SK-N-SH (cell line): Measurements from ENCODE around the gene MYADML2. TPM values are rescaled to one million over a fixed set of nuclear protein-coding genes. Genes with fewer than 3 reads are reported as not detected.
"Not testable (repeated sequence)": the region's sequence is repeated elsewhere in the genome, so short reads cannot be mapped to it uniquely, and the experiment has no call there.

Experiments used
- CTCF ChIA-PET: fragments of 300-600, 350-600 bp; formaldehyde crosslinking; extraction: SDS; loops from one replicate; lab custom pipeline; 2021; lab: Yijun Ruan, JAX
- POLR2A ChIA-PET: fragments of 350-600 bp; sonication (Branson Sonifier 250); formaldehyde crosslinking; extraction: SDS; loops from one replicate; lab custom pipeline; 2020; ENCODE audit warnings: antibody characterized with exemption, inconsistent platforms; lab: Yijun Ruan, JAX
- DNase-seq: peaks from one replicate; pipeline ENCODE4 v3.0.0; 2012
- H2AFZ ChIP-seq: fragments of 200-600 bp; sonication (generic); 2 replicates; pipeline ENCODE4 v1.8.1; 2016; ENCODE audit warnings: antibody characterized with exemption, mild to moderate bottlenecking, low read depth
- H3F3A ChIP-seq: fragments of 200-600 bp; sonication (generic); replicated peaks from 2 replicates; pipeline ENCODE3; 2016; ENCODE audit warnings: antibody characterized with exemption, mild to moderate bottlenecking; ENCODE audit not compliant: insufficient read depth
- H3K27ac ChIP-seq, 2 experiments: fragments of 200-500 bp in 1 of 2; fragments of 200-600 bp in 1 of 2; sonication (Bioruptor generic) in 1 of 2; sonication (generic), shearing (Covaris generic) in 1 of 2; 2 replicates each; pipeline versions ENCODE4 v1.5.1 to v1.6.1; 2014 to 2016; ENCODE audit warnings: low read depth in 2 of 2, inconsistent platforms in 1 of 2, low read length in 1 of 2, mild to moderate bottlenecking in 1 of 2, mixed read lengths in 1 of 2
- H3K27me3 ChIP-seq: fragments of 200-600 bp; sonication (generic), shearing (Covaris generic); 2 replicates; pipeline ENCODE4 v1.6.1; 2016; ENCODE audit warnings: mixed run types; ENCODE audit not compliant: insufficient read depth
- H3K36me3 ChIP-seq, 2 experiments: fragments of 200-500 bp in 1 of 2; fragments of 200-600 bp in 1 of 2; sonication (Bioruptor generic) in 1 of 2; sonication (generic) in 1 of 2; replicated peaks in 1 of 2; 2 replicates each; pipeline versions ENCODE3 to v1.5.1; 2014 to 2016; ENCODE audit warnings: low read length in 1 of 2, mild to moderate bottlenecking in 1 of 2; ENCODE audit not compliant: insufficient read depth in 2 of 2, control insufficient read depth in 1 of 2
- H3K4me1 ChIP-seq, 2 experiments: fragments of 200-500 bp in 1 of 2; fragments of 200-600 bp in 1 of 2; sonication (Bioruptor generic) in 1 of 2; sonication (generic), shearing (Covaris generic) in 1 of 2; 2 replicates each; pipeline versions ENCODE4 v1.5.1 to v1.6.1; 2014 to 2016; ENCODE audit warnings: low read depth in 1 of 2, low read length in 1 of 2, mixed run types in 1 of 2; ENCODE audit not compliant: insufficient read depth in 2 of 2, control insufficient read depth in 1 of 2
- H3K4me2 ChIP-seq: fragments of 200-600 bp; sonication (generic), shearing (Covaris generic); 2 replicates; pipeline ENCODE4 v1.6.1; 2017; ENCODE audit warnings: mixed run types
- H3K4me3 ChIP-seq, 2 experiments: fragments of 200-500 bp in 1 of 2; fragments of 200-600 bp in 1 of 2; sonication (Bioruptor generic) in 1 of 2; sonication (generic), shearing (Covaris generic) in 1 of 2; 2 replicates each; pipeline versions ENCODE4 v1.5.1 to v1.8.1; 2014 to 2016; ENCODE audit warnings: low read depth in 2 of 2, inconsistent platforms in 1 of 2, low read length in 1 of 2, mild to moderate bottlenecking in 1 of 2, mixed read lengths in 1 of 2, moderate library complexity in 1 of 2
- H3K79me2 ChIP-seq: fragments of 200-600 bp; sonication (generic); 2 replicates; pipeline ENCODE4 v1.8.1; 2017; ENCODE audit warnings: mild to moderate bottlenecking; ENCODE audit not compliant: insufficient read depth
- H3K9ac ChIP-seq: fragments of 200-600 bp; sonication (generic); 2 replicates; pipeline ENCODE4 v1.6.1; 2017; ENCODE audit warnings: mixed run types
- H3K9me2 ChIP-seq: fragments of 200-600 bp; sonication (generic); 2 replicates; pipeline ENCODE4 v1.6.1; 2017; ENCODE audit warnings: mixed run types
- H3K9me3 ChIP-seq: fragments of 200-600 bp; sonication (generic); 2 replicates; pipeline ENCODE4 v1.6.1; 2017; ENCODE audit warnings: mixed run types, mild to moderate bottlenecking, moderate library complexity
- H4K20me1 ChIP-seq: fragments of 200-600 bp; sonication (generic); 2 replicates; pipeline ENCODE4 v1.6.1; 2017; ENCODE audit warnings: mild to moderate bottlenecking, mixed run types; ENCODE audit not compliant: insufficient read depth
- EZH2phosphoT487 ChIP-seq: fragments of 200-600 bp; sonication (generic); IDR thresholded peaks from 2 replicates; pipeline ENCODE4 v1.6.1; 2017; ENCODE audit warnings: low read depth, mixed run types, mild to moderate bottlenecking, antibody characterized with exemption, moderate library complexity, borderline replicate concordance
- POLR2AphosphoS5 ChIP-seq: IDR thresholded peaks from 2 replicates; pipeline ENCODE4 v1.6.1; 2012; ENCODE audit warnings: low read depth, low read length
- RAD21 ChIP-seq: IDR thresholded peaks from 2 replicates; pipeline ENCODE4 v1.6.1; 2012; ENCODE audit warnings: mild to moderate bottlenecking, low read length
- WGBS: methylation state at CpG from one replicate; pipeline ENCODE4 v1.1.6; 2017; ENCODE audit warnings: low lambda C conversion rate; 5-methylcytosine and 5-hydroxymethylcytosine counted together
- polyA plus RNA-seq, 3 experiments: library from polyadenylated mRNA; depleted of rRNA; stranded (reverse); fragments of >200 nt; gene quantifications; 2 replicates each; pipeline ENCODE4 v1.2.3, GENCODE V29; 2012
- TF ChIP-seq, protein P1 (sequence below): fragments of 200-600 bp; sonication (generic); IDR thresholded peaks from 2 replicates; pipeline ENCODE4 v1.6.1; 2017; ENCODE audit warnings: antibody characterized with exemption, mild to moderate bottlenecking, moderate library complexity

Gene MYADML2
- polyA plus RNA-seq, 1 of the 3 experiments (the other 2 are of a cell fraction), result not detected

DNA sequence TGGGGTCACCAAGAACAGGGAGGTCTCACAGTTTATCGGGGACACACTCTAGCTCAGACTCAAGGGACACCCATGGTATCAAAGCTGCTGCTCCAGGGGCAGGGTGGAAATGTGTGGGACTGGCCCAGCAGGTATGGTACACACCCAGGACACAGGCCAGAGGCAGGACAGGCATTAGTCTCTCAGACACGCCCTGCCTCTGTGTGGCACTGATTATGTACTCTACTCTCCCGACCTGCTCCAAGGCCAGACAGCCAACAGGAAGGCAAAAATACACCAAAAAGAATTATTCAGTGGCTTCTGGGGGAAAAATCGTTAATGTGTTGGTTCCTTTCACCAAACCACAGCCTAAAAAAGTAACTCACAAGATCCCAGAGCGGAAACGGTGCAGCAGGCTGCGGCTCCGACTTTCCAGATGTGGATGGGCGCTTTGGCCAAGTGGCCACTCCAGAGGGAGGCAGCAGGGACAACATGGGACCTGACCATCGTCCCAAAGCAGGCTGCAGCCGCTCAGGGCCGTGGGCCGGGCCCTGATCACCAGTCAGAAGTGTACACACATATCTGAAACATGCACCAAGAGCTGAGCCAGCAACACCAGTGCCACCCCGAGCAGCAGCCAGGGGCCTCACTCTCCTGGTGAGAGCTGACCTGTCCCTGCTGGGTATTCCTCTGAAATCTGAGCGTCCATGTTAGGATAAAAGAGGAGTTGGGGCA lies 28.0 kb downstream of the MYADML2 start:
- CTCF ChIA-PET, result interaction anchor here (2.9 kb wide), 1 partner anchor 49 kb away, joined by 10 read pairs; no protein-coding TSS in a partner anchor
- H3K36me3 ChIP-seq, result peaks cover 17 to 63% of the 10 kb centered on the region in 2 experiments
- DNase-seq, result no peak

GRCh38 chr17:81918333-81918669 lies 28.7 kb downstream of the MYADML2 start:
- not testable (repeated sequence) for H3K27me3 ChIP-seq
- CTCF ChIA-PET, result interaction anchor here (1.0 to 2.4 kb wide), 3 partner anchors 13 to 49 kb away, joined by 3 to 14 read pairs (median 8); partner anchors contain the start of gene NPB
- H3K79me2 ChIP-seq, result peaks cover 77% of the 10 kb centered on the region
- peaks cover 23% of the 10 kb centered on the region for H3F3A ChIP-seq
- TF ChIP-seq, protein P1, sequence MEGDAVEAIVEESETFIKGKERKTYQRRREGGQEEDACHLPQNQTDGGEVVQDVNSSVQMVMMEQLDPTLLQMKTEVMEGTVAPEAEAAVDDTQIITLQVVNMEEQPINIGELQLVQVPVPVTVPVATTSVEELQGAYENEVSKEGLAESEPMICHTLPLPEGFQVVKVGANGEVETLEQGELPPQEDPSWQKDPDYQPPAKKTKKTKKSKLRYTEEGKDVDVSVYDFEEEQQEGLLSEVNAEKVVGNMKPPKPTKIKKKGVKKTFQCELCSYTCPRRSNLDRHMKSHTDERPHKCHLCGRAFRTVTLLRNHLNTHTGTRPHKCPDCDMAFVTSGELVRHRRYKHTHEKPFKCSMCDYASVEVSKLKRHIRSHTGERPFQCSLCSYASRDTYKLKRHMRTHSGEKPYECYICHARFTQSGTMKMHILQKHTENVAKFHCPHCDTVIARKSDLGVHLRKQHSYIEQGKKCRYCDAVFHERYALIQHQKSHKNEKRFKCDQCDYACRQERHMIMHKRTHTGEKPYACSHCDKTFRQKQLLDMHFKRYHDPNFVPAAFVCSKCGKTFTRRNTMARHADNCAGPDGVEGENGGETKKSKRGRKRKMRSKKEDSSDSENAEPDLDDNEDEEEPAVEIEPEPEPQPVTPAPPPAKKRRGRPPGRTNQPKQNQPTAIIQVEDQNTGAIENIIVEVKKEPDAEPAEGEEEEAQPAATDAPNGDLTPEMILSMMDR, result peak; percentile 9; the same call in 1 of the 2 replicates
- TF ChIP-seq, all 33 proteins: peak for 1; not testable (repeated sequence) for 32
- H3K9ac ChIP-seq, H3K9me2 ChIP-seq, POLR2A ChIA-PET, DNase-seq, H3K9me3 ChIP-seq, H3K4me2 ChIP-seq, H2AFZ ChIP-seq: not testable (repeated sequence)
- Histone ChIP-seq H4K20me1 (peaks cover 70% of the 10 kb centered on the region), H3K4me1 (peaks cover 7 to 21% of the 10 kb centered on the region in 2 experiments; a peak in 3 of 4 replicates), H3K4me3 (peak overlapping the region; percentile 89 to 100; a peak in 2 of 4 replicates), H3K36me3 (peaks cover 17 to 70% of the 10 kb centered on the region in 2 experiments), H3K27ac (peak overlapping the region in 1 of 2 experiments; percentile 71; a peak in 2 of 4 replicates)
- 28% methylated on average over 9 of the region's 9 CpGs for WGBS

More for the DNA sequence above, 28.0 kb downstream of the MYADML2 start:
- POLR2A ChIA-PET, result no interaction called here
- TF ChIP-seq RAD21, result no peak
- TF ChIP-seq EZH2phosphoT487, result no peak
- TF ChIP-seq, protein P1, result no peak
- no peak for TF ChIP-seq POLR2AphosphoS5
- TF ChIP-seq, all 33 proteins: peak for 0
- WGBS, result 83% methylated on average over 14 of the region's 15 CpGs
- Histone ChIP-seq H3K4me1 (peaks cover 12 to 24% of the 10 kb centered on the region in 2 experiments; a peak in 3 of 4 replicates), H3K4me3 (no peak overlapping the region), H3K27ac (no peak overlapping the region), H2AFZ (no peak overlapping the region), H3K4me2 (no peak overlapping the region), H3K27me3 (no peaks in the 10 kb centered on the region), H4K20me1 (peaks cover 76% of the 10 kb centered on the region), H3K9me3 (no peaks in the 10 kb centered on the region), H3K79me2 (peaks cover 84% of the 10 kb centered on the region), H3F3A (peaks cover 22% of the 10 kb centered on the region), H3K9ac (no peak overlapping the region), H3K9me2 (no peaks in the 10 kb centered on the region)
